ENCODE data around the gene PSMB8.

The PSMB8 gene

GRCh38 chr6:32799168-32799567 is 44.7 kb downstream of the PSMB8 start:
- DNase-seq (ENCODE audit: low read depth, low spot score) = no peak

GRCh38 chr6:32796848-32797776 is 46.7 kb downstream of the PSMB8 start:
- DNase-seq (ENCODE audit: low read depth, low spot score) = peak; percentile 59

- DNase-seq (ENCODE audit: low read depth, low spot score) = no peak
These were observed 49.3 kb downstream of the PSMB8 start for GRCh38 chr6:32794510-32794909.

DNA sequence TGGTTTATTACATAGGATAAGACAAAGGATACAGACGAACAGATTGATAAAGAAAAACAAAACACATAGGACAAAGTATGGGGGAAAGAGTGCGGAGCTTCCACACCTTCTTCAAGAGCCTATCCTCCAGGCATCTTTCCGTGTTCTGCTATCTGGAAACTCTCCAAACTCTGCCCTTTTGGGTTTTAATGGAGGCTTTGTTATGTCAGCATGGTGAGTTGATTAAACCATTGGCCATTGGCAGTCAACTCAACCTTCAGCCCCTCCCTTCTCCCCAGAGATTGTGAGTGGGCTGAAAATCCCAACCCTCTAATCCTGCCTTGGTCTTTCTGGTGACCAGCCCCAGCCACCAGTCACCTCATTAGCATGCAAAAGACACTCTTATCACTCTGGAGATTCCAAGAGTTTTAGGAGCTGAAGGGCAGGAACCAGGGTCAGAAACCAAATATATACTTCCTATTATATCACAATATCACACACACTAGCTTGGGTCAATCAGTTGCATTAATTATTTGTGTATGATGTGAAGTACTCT is 50.9 kb downstream of the PSMB8 start:
- no peak for DNase-seq (ENCODE audit: low read depth, low spot score)
